SIG-M5 (cell line): Measurements from ENCODE around the gene PACS2.

ENCODE experiments used
- DNase-seq: peaks from one replicate; lab custom pipeline; 2025; lab: John Stamatoyannopoulos, UW

Gene PACS2

DNA sequence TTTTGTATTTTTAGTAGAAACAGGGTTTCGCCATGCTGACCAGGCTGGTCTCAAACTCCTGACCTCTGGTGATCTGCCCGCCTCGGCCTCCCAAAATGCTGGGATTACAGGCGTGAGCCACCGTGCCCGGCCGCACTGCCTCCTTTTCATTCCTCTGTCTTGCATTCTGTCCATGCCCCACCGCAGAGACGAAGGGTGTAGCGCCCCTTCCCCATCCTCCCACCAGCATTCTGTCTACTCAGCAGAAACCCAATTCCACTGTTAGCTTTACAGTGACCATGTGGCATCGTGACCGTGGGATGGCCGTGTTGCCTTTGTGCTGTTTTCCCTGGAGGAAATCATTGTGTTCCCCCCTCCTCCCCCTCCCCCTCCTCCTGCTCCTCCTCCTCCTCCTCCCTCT is 94.0 kb downstream of the PACS2 start:
- no peak for DNase-seq

DNA sequence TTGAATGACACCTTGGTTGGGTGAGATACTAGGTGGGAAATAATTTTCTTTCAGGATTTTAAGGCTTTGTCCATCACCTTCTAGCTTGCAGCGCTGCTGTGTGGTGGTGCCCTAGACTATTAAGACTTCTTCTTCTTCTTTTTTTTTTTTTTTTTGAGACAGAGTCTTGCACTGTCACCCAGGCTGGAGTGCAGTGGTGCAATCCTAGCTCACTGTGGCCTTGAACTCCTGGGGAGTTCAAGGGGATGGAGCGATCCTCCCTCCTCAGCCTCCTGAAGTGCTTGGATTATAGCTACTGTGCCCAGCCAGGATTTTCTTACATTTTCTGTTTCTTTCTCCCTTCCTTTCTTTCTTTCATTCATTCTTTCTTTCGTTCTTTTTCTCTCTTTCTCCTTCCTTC is 94.8 kb downstream of the PACS2 start:
- no peak for DNase-seq

DNA sequence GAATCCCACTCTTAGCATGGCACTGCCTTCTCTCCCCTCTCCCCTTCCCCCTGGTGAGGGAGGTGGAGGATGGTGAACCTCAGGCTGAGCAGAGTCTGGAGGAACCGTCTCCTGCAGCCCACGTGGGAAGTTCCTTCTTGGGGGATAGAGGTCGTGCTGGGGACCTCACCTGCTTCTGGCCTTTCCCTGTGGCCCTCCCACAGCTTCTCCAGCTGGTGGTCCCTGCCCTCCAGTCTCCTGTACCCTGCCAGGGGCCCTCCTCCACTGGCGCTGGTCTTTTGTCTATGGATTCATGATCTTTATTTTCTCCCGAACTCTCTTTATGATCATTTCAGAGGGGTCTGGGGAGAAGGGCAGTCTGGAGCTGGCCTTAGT is 96.1 kb downstream of the PACS2 start:
- no peak for DNase-seq

DNA sequence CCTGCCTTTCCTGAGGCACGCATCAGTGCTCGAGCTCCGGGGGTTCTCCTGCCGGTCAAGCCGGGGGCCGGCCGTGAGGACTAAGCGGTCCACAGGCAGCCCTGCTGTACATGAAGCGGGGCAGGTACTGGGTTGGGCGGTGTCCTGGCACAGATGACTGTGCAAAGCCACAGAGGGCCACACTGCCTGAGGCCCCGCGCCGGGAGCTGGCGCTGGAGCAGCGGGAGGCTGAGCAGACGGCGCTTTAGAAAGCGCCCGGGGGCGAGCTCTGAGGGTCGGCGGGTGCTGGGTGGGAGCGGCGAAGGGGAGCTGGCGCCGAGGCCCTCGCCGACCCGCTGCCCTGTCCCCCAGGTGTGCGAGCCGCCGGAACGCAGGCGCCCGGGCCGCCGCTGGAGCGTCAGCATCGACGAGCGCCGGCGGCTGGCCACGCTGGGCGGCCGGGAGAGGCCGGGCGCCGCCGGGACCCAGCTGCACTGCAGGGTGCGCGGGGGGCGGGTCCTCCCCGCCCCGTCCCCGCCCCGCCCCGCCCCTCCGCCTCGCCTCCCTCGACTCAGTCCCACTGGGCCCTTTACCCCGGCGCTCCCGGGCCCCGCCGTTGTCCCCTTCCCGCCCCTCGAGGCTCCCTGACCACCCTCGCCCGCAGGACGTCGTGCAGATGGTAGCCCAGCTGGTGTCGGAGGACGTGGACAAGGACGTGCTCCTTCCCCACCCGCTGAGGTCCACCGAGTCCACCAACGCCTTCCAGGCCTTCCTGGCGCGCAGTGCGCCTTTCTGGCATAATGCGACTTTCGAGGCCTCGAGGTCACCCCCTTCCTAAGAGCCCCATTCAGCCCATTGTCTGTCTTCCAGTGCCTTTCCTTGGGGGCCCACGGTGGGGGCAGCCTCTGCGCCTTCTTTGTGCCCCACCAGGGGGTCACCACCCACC is 96.7 kb downstream of the PACS2 start:
- DNase-seq = no peak

DNA sequence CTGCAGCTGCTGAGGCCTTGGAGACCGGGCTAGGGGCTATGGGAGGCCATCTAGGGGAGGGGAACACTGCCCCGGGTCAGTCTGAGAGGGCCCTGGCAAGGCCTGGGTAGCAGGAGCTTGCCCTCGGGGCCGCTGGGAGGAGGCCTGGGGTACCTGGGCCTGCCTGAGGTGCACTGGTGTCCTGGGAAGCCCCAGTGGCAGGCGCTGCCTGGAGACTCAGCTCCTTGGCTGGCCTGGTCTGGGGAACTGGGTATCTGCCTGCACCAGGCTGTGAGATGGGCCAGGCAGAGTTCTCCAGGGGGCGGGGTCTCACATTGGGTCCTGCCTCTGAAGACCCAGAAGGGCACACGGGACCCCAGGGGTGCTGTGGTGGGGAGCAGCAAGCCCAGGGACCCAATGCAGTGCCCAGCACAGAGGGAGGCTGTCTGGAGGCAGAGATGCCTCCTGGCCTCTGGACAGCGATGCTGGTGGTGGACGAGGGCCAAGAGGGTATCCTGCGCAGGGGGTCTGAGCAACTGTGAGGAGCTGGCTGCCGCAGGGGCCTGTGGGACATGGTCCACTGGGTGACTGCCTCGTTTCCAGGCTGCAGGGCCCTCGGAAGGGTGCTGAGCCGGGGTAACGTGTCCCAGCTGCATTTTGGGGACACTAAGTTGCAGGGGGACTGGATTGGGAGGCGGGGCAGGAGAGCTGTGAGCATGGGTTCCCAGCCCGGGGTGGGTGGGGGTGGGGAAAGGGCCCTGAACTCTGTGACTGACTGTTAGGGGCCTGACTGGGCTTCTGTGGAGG is 97.6 kb downstream of the PACS2 start:
- no peak for DNase-seq

DNA sequence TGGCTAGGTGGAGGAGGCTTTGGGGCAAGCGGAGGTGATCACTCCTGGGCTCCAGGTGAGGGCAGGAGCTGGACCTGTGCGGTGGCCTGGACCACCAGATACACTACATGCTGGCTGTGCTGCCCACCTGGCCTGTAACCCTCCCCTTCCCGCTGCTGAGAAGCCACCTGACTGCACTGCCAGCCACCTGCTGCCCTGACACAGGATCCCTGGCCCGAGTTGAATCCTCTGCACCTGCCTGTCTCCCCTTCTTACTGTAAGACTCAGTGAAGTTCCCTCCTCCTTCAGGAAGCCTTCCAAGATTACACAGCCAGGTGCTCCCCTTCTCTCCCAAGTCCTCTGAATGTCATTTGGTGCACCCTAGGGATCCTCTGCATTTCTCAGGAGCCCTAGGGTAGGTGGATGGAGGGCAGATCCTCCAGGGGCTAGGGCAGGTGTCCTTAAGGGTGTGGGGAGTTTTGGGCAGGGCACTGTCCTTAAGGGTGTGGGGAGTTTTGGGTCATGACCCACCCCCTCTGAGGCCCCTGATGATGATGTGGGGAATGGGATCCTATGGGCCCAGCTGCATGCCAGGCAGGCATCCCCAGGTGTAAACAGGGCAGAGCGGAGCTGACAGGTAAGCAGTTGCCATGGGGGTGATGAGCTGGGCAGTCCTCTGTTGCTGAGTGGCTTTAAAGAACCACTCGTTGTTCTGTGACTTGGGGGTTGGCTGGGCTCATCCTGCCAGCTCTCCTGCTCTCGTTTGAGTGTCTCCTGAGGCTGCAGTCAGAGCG is 98.4 kb downstream of the PACS2 start:
- DNase-seq = no peak

DNA sequence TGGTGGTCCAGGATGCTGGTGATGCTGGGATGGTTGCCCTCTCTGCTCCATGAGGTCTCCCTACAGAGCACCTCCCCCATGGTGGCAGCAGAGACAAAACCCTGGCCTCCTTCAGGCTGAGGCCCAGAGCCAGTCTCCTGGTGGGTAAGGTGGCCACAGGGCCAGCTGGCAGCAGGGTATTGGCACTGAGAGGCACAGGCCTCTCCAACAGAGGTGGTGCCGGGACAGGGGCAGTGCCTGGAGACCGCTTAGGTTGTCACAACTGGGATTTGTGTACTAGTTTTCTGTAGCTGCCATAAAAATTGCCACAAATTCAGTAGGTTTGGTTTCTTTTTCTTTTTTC is 99.0 kb downstream of the PACS2 start:
- DNase-seq = no peak

DNA sequence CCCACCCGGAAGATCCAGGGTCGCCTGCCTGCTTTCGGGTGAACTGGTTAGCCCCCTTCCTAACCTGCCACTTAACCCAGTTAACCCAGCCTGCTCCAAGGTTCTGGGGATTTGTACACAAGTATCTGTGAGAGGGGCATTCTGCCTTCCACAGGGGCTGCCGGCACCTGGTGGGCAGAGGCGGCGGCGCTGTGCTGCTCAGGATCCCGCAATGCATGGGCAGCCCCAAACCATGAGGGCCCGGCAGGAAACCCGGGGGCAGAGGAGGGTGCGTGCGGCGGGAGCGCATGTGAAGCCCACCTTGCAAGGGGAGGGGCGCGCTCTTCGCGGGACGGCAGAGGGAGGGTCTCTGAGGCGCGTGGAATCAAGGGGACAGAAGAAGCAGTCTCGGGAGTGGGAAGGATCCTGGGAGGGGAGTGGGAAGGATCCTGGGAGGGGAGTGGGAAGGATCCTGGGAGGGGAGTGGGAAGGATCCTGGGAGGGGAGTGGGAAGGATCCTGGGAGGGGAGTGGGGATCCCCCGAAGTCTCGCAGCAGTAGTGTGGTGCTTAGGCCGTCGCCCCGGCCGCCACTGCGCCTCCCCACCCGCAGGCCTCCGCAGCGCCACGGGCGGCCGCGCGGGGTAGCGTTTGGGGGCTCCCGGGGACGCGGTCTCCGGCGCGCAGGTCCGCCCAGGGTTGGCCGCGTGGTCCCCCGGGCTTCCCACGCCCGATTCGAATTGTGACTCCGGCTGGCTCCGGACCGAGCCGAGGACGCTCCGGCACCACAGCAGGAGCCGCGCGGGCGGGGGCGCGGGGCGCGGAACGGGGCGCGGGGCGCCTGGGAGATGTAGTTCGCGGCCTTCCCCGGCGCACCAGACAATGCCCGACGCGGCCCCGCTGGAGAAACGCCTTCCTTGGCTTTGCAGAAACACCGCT is 100.2 kb downstream of the PACS2 start:
- no peak for DNase-seq

DNA sequence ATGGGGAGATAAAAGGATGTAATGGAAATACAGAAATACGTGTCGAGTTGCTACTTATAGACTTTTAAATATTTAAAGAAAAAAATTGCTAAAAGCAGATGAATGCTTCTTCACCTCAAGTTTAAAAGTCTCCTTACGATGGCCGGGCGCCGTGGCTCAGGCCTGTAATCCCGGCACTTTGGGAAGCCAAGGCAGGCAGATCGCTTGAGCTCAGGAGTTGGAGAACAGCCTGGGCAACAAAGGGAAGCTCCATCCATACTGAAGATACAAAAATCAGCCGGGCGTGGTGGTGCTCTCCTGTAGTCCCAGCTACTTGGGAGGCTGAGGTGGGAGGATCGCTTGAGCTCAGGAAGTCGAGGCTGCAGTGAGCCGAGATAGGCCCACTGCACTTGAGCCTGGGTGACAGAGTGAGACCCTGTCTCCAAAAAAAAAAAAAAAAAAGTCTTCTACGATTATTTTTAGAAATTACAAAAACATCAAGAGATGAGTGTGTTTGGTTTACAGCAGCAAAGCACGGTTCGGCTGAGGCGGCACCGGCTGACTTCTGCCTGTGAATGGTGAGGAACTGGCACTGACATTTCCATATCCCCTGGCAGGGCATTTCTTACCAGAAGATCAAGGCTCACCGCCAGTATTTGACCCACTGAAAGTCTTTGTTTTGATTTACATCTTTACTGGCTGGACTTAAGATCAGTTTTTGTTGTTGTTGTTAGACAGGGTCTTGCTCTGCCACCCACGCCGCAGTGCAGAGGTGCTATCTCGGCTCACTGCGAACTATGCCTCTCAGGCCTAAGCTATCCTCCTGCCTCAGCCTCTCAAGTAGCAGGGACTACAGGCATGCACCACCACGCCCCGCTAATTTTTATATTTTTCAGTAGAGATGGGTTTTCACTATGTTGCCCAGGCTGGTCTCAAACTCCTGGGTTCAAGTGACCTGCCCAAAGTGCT is 101.2 kb downstream of the PACS2 start:
- DNase-seq = no peak

DNA sequence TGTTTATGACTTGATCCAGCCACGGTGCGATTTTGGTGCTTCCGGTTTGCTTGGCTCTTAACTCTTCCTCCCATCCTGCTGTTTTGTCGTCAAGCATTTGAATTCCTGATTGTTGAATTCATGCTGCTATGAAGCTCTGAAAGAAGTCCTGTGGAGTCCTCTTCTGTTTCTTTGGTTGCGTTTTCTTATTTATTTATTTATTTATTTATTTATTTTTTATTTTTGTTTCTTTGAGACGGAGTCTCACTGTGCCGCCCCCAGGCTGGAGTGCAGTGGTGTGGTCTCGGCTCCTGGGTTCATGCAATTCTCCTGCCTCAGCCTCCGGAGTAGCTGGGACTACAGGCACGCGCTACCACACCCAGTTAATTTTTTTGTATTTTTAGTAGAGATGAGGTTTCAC is 102.1 kb downstream of the PACS2 start:
- no peak for DNase-seq

DNA sequence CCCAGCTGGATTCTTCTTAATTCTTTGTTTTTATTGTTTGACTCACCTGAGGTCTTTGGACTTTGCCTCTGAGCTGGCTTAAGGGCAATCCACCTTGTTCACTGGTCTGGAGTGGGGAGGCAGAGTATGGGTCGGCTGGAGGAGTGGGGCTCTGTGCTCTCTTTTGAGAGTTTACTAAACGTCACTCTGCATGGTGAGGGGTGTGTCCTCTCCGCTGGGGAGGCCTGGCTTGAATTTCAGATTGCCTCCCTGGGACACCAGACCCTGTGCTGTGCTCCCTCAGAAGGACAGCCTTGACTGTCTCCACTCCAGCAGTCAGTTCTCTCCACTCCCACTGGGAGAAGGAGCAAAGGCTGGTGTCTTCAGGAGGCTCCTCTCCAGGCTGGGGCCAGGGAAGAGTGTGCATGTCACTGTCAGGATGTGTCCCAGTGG is 103.2 kb downstream of the PACS2 start:
- DNase-seq = no peak

DNA sequence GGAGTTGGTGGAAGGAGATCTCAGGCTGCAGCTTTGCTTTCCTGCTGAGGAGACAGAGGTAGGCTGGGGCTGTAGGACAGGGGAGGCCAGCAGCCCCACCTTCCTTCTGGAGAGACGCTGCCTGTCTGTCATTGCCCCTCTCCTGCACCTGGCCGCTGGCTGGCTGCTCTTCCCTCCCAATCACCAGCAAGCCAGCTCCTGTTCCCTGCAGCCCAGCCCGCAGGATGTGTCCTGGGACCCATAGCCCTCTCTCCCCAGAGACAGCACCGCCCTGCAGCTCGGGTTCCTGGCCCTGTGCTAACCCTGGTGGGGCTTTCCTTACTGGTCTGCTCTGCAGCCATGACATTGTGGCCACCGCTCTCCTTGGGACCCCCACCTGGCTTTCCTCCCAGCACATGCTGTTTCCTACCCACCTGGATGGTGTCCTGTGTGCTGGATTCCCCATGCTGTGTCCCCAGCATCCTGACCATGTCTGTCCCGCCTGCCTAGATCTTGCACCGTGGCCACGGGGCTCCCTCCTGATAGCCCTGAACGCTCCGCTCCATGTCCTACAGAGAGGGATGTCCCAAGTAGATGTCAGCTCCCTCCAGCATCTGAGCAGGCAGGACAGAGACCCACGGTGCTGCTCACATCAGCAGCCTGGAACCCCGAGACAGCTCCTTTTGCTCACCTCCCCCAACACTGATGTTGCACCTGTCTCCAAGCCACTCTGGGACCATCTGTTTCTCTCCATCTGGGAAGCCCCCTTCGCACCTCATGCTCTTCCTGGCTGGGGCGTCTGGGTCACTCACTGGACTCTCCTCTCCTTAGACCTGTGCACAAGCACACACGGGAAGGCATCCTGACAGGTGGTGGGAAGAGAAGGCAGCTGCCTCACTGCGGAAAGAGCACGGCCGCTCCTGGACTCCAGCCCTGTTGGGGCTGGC is 104.0 kb downstream of the PACS2 start:
- no peak for DNase-seq

DNA sequence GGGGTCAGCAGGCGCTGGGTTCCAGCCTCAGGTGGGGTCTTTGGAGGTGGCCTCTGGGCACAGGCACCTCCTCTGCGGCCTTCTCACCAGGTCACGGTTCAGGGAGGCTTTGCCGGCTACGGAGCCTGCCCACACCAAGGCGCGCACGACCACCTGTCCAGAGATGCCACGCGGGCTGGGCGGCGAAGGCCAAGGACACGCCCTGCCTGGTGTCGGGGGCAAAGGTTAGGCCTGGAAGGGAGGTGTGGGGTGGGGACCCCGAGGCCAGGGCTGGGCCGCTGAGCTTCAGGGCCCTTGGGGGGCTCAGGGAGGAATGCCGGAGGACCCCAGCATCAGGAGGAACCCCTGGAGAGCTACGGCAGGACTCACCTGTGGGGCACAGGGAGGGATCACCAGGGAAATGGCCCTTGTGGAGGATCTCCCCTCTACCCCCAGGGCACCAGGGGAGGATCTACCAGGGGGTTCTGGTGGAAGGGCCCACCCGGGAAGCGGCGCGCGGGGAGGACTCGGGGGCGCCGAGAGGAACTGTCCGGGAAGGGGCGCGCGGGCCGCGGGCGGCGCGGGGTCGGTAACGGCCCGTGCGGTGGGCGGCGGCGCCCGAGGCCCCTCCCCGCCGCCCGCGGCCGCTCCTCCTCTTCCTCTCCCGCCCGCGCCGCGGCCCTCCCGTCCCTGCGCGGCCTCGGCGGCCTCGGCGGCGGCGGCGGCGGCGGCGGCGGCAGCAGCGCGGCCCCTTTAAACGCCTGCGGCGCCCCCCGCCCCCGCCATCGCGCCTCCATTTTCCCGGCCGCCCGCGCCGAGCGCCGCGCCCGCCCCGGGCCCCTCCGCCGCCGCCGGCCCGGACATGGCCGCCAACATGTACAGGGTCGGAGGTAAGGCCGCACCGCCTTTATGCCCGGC is 104.9 kb downstream of the PACS2 start, which contains the start of gene MTA1:
Gene MTA1 (plus strand): TSS at position 633 of the 897 bp plus-strand sequence. CDS start 209 bp downstream, at position 842.
- DNase-seq = no peak

DNA sequence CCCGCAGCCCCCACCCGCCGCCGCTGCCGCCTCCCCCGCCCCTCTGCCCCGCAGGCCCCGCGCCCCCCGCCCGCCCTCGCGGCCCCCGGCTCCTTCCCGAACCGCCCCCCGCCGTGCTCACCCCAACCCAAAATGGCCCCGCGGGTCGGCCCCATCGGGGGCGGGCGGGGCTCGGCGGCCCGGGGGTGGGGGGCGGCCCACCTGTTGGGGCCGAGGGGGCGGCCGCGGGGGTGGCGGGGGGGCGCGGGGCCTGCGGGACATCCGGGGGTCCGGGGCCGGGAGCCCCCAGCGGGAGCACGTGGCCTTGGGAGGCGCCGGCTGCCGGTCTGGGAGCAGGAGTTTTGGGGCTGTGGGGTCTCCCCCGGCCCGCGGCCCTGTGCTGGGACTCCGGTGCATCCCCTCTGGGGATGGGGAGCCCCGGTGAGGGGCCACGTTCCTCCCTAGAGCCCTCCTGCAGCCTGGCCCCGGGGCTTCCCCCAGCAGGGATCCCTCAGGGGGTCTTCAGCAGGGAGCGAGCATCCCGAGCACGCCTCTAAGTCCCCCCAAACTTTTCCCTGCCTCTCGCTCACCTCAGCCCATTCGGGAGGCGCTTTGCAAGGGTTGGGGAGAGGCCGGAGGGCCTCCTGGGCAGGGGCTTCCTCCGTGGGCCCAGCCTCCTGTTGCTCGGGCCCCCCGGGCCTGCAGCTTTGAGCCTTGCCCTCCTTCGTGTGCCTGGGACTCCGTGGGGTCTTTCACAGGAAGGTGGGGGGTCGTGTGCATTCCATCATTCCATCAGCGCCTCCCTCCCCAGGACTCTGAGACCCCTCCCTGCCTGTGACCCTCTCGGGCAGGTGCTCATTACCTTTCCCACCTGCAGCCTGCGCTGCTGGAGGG is 105.8 kb downstream of the PACS2 start:
- no peak for DNase-seq

DNA sequence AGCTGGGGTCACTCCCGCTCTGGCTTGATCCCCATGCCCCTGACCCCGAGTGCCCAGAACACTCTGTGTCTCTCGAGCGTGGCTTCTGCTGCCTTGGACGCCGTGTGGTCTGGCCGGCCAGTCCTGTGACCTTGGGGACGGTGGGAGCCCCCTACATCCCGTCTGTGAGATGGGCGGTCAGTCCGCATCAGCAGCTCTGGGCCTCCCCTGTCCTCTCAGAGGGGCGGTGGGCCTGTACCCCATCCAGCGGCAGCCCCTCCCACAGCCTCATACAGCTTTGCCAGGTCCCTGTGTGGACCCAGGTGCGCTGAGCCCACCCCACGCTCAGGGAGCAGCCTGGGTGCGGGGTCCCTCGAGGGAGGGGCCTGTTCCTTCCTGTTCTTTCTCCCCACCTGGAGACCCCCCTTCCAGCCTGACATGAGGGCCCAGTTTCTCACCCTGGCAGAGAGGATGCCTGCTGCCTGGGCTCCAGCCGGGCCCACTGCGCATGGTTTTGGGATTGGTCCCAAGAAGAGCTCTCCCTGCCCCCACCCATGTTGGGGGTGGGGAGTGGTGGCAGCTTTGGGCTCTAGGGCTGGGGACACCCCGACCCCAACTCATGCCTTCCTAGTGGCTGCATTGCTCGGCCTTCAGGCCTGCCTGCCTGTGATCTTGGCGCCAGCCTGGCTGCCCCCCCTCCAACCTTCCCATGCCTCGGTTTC is 106.6 kb downstream of the PACS2 start:
- DNase-seq = no peak
